GM12892 (cell line): Measurements from ENCODE around the gene GPR18.

Experiments used
- POLR2A ChIP-seq: IDR thresholded peaks from 2 replicates; pipeline ENCODE4 v1.6.1; 2011; ENCODE audit warnings: low read depth, low read length, control low read depth
- TAF1 ChIP-seq: IDR thresholded peaks from 2 replicates; pipeline ENCODE4 v1.6.1; 2011; ENCODE audit warnings: low read depth, mild to moderate bottlenecking, control low read depth, low read length, borderline replicate concordance

DNA sequence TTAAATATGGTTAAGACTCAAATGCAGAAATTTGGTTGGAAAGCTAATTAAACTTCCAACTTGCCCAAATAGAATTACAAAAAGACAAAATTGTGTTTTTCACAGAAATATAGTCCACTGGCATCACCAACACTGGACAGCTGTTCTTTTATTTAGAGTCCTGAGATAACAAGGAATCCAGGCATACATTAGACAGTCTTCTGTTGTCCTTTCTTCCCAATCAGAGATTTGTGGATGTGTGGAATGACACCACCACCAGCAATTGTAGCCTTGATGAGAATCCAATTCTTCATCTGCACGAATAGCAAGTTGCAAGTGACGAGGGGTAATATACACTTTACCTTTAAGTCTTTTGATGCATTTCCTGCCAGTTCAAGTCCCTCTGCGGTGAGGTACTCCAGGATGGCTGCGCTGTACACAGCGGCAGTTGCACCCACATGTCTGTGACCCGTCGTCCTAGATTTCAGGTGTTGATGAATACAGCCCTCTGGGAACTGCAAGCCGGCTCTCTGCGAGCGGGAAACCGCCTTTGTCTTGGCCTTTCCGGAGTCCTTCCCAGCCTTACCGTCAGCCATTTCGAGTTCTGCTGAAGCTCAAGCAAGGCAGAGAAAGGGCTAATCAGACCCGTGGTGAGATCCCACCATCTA, 42.9 kb downstream of the GPR18 start:
- no peak for TF ChIP-seq TAF1
- TF ChIP-seq POLR2A: no peak
